Rectal smooth muscle tissue (tissue), 1 donor: Measurements from ENCODE around the gene DIPK1A.
"Not testable (repeated sequence)": the region's sequence is repeated elsewhere in the genome, so short reads cannot be mapped to it uniquely, and the experiment has no call there.

Source experiments
- H3K27ac ChIP-seq: one replicate; pipeline ENCODE4 v1.7.0; 2013; ENCODE audit warnings: low read depth, low read length, inconsistent platforms
- H3K27me3 ChIP-seq: one replicate; pipeline ENCODE4 v1.7.0; 2013; ENCODE audit warnings: low read length; ENCODE audit not compliant: control insufficient read depth, insufficient read depth
- H3K36me3 ChIP-seq: one replicate; pipeline ENCODE4 v1.7.0; 2013; ENCODE audit warnings: low read length; ENCODE audit not compliant: control insufficient read depth, insufficient read depth
- H3K4me1 ChIP-seq: one replicate; pipeline ENCODE4 v1.7.0; 2013; ENCODE audit warnings: low read length; ENCODE audit not compliant: control insufficient read depth, insufficient read depth
- H3K4me3 ChIP-seq: one replicate; pipeline ENCODE4 v1.7.0; 2013; ENCODE audit warnings: low read length
- H3K9ac ChIP-seq: one replicate; pipeline ENCODE4 v1.7.0; 2013; ENCODE audit warnings: low read length

Gene DIPK1A

GRCh38 chr1:92899780-92900179 lies 61.5 kb downstream of the DIPK1A start:
- Histone ChIP-seq H3K27ac (no peak overlapping the region), H3K36me3 (no peaks in the 10 kb centered on the region), H3K9ac (no peak overlapping the region), H3K27me3 (no peaks in the 10 kb centered on the region), H3K4me3 (no peak overlapping the region), H3K4me1 (no peaks in the 10 kb centered on the region)

- not testable (repeated sequence) for H3K27ac ChIP-seq, H3K27me3 ChIP-seq, H3K4me1 ChIP-seq, H3K9ac ChIP-seq, H3K36me3 ChIP-seq, H3K4me3 ChIP-seq
Observed at GRCh38 chr1:92898053-92898452, 63.2 kb downstream of the DIPK1A start.

GRCh38 chr1:92887465-92887864 lies 73.8 kb downstream of the DIPK1A start:
- no peak overlapping the region for H3K27ac ChIP-seq
- no peaks in the 10 kb centered on the region for H3K27me3 ChIP-seq
- no peak overlapping the region for H3K9ac ChIP-seq
- no peaks in the 10 kb centered on the region for H3K36me3 ChIP-seq
- H3K4me3 ChIP-seq: no peak overlapping the region
- no peaks in the 10 kb centered on the region for H3K4me1 ChIP-seq

- no peaks in the 10 kb centered on the region for H3K27me3 ChIP-seq
- no peak overlapping the region for H3K27ac ChIP-seq
- H3K9ac ChIP-seq: no peak overlapping the region
- no peaks in the 10 kb centered on the region for H3K36me3 ChIP-seq
- H3K4me1 ChIP-seq: no peaks in the 10 kb centered on the region
- no peak overlapping the region for H3K4me3 ChIP-seq
Observed at GRCh38 chr1:92886886-92887419, 74.3 kb downstream of the DIPK1A start.

- H3K4me3 ChIP-seq: no peak overlapping the region
- H3K36me3 ChIP-seq: no peaks in the 10 kb centered on the region
- no peak overlapping the region for H3K27ac ChIP-seq
- no peaks in the 10 kb centered on the region for H3K4me1 ChIP-seq
- H3K27me3 ChIP-seq: no peaks in the 10 kb centered on the region
- no peak overlapping the region for H3K9ac ChIP-seq
Observed at GRCh38 chr1:92884195-92884594, 77.1 kb downstream of the DIPK1A start.

GRCh38 chr1:92883297-92883696 lies 78.0 kb downstream of the DIPK1A start:
- Histone ChIP-seq H3K4me3 (no peak overlapping the region), H3K4me1 (no peaks in the 10 kb centered on the region), H3K27me3 (no peaks in the 10 kb centered on the region), H3K9ac (no peak overlapping the region), H3K36me3 (no peaks in the 10 kb centered on the region), H3K27ac (no peak overlapping the region)

- Histone ChIP-seq H3K9ac (no peak overlapping the region), H3K36me3 (no peaks in the 10 kb centered on the region), H3K27ac (no peak overlapping the region), H3K4me3 (no peak overlapping the region), H3K4me1 (peaks cover 2% of the 10 kb centered on the region), H3K27me3 (no peaks in the 10 kb centered on the region)
Observed at GRCh38 chr1:92882819-92883218, 78.4 kb downstream of the DIPK1A start.

- Histone ChIP-seq H3K4me3 (no peak overlapping the region), H3K9ac (no peak overlapping the region), H3K4me1 (peaks cover 4% of the 10 kb centered on the region), H3K27ac (no peak overlapping the region), H3K36me3 (no peaks in the 10 kb centered on the region), H3K27me3 (no peaks in the 10 kb centered on the region)
Observed at GRCh38 chr1:92881391-92881790, 79.9 kb downstream of the DIPK1A start.

- H3K27ac ChIP-seq: no peak overlapping the region
- no peaks in the 10 kb centered on the region for H3K27me3 ChIP-seq
- peaks cover 4% of the 10 kb centered on the region for H3K4me1 ChIP-seq
- H3K9ac ChIP-seq: no peak overlapping the region
- H3K36me3 ChIP-seq: no peaks in the 10 kb centered on the region
- H3K4me3 ChIP-seq: no peak overlapping the region
Observed at GRCh38 chr1:92879316-92879968, 81.8 kb downstream of the DIPK1A start.

- H3K27ac ChIP-seq: no peak overlapping the region
- no peaks in the 10 kb centered on the region for H3K27me3 ChIP-seq
- H3K4me3 ChIP-seq: no peak overlapping the region
- H3K4me1 ChIP-seq: peaks cover 4% of the 10 kb centered on the region
- no peak overlapping the region for H3K9ac ChIP-seq
- no peaks in the 10 kb centered on the region for H3K36me3 ChIP-seq
Observed at GRCh38 chr1:92877792-92878191, 83.5 kb downstream of the DIPK1A start.

- no peak overlapping the region for H3K27ac ChIP-seq
- no peak overlapping the region for H3K4me3 ChIP-seq
Observed at GRCh38 chr1:92877081-92877711, 84.1 kb downstream of the DIPK1A start.

GRCh38 chr1:92876351-92876750 lies 84.9 kb downstream of the DIPK1A start:
- H3K4me3 ChIP-seq: no peak overlapping the region
- no peak overlapping the region for H3K27ac ChIP-seq
- H3K27me3 ChIP-seq: no peaks in the 10 kb centered on the region
- H3K4me1 ChIP-seq: peaks cover 4% of the 10 kb centered on the region
- no peaks in the 10 kb centered on the region for H3K36me3 ChIP-seq
- no peak overlapping the region for H3K9ac ChIP-seq

More at GRCh38 chr1:92877081-92877711, 84.1 kb downstream of the DIPK1A start:
- Histone ChIP-seq H3K36me3 (no peaks in the 10 kb centered on the region), H3K4me1 (peaks cover 4% of the 10 kb centered on the region), H3K27me3 (no peaks in the 10 kb centered on the region), H3K9ac (no peak overlapping the region)

GRCh38 chr1:92874987-92875386 lies 86.3 kb downstream of the DIPK1A start:
- H3K27me3 ChIP-seq: no peaks in the 10 kb centered on the region
- H3K9ac ChIP-seq: no peak overlapping the region
- H3K36me3 ChIP-seq: no peaks in the 10 kb centered on the region
- peaks cover 4% of the 10 kb centered on the region for H3K4me1 ChIP-seq
- no peak overlapping the region for H3K27ac ChIP-seq
- no peak overlapping the region for H3K4me3 ChIP-seq
